ENCODE data around the gene LCAT.
"Not testable (repeated sequence)": the region's sequence is repeated elsewhere in the genome, so short reads cannot be mapped to it uniquely, and the experiment has no call there.

The LCAT gene

GRCh38 chr16:67943619-67944504 lies at the start of gene LCAT:
TSS of gene LCAT (minus strand) at chr16:67944120. CDS start at chr16:67944101, 19 bp downstream.
- no peak for DNase-seq

GRCh38 chr16:67993207-67994039 lies 49.5 kb upstream of the LCAT start:
- DNase-seq, result peak; percentile 91

GRCh38 chr16:67992661-67993206 lies 48.8 kb upstream of the LCAT start:
- DNase-seq, result no peak

GRCh38 chr16:67990018-67990386 lies 46.1 kb upstream of the LCAT start:
- DNase-seq, result no peak

- DNase-seq, result no peak
These were observed 45.5 kb upstream of the LCAT start for GRCh38 chr16:67989322-67990017.

- DNase-seq, result no peak
These were observed 44.8 kb upstream of the LCAT start for GRCh38 chr16:67988675-67989074.

GRCh38 chr16:67987460-67988160 lies 43.7 kb upstream of the LCAT start:
- no peak for DNase-seq

GRCh38 chr16:67986949-67987348 lies 43.0 kb upstream of the LCAT start:
- no peak for DNase-seq

GRCh38 chr16:67982011-67982696 lies 38.2 kb upstream of the LCAT start:
- no peak for DNase-seq

- DNase-seq, result no peak
These were observed 36.2 kb upstream of the LCAT start, which contains the start of gene DPEP3 for GRCh38 chr16:67979955-67980678. TSS of gene DPEP3 (minus strand) at chr16:67980499. CDS start at chr16:67980380, 119 bp downstream.

- no peak for DNase-seq
These were observed 33.7 kb upstream of the LCAT start for GRCh38 chr16:67977469-67978227.

GRCh38 chr16:67977005-67977404 lies 33.1 kb upstream of the LCAT start:
- no peak for DNase-seq

GRCh38 chr16:67976205-67976604 lies 32.3 kb upstream of the LCAT start:
- no peak for DNase-seq

- no peak for DNase-seq
These were observed 31.6 kb upstream of the LCAT start for GRCh38 chr16:67975321-67976105.

- not testable (repeated sequence) for DNase-seq
These were observed 28.4 kb upstream of the LCAT start for GRCh38 chr16:67972285-67972684.

GRCh38 chr16:67971111-67971510 lies 27.2 kb upstream of the LCAT start:
- no peak for DNase-seq

- DNase-seq, result no peak
These were observed 25.5 kb upstream of the LCAT start for GRCh38 chr16:67969254-67970039.
